NT2/D1 (cell line): ENCODE measurements around the gene AMBP.

Experiments
- SUZ12 ChIP-seq: IDR thresholded peaks from 2 replicates; pipeline ENCODE4 v1.6.1; 2011; ENCODE audit not compliant: insufficient read length, insufficient read depth; ENCODE audit errors: extremely low read depth
- YY1 ChIP-seq: IDR thresholded peaks from 2 replicates; pipeline ENCODE4 v1.6.1; 2011; ENCODE audit not compliant: insufficient read length, insufficient read depth
- ZNF274 ChIP-seq: IDR thresholded peaks from 2 replicates; pipeline ENCODE4 v1.6.1; 2011; ENCODE audit warnings: mild to moderate bottlenecking, low read depth, low read length

GRCh38 chr9:114117614-114117995, 39.5 kb upstream of the AMBP start:
- TF ChIP-seq YY1 (no peak), ZNF274 (no peak), SUZ12 (no peak)
